Measurements from ENCODE around the gene BABAM2.
A peak's percentile ranks its signal among the peaks of the same experiment; 100 is the strongest.
"Not testable (repeated sequence)": the region's sequence is repeated elsewhere in the genome, so short reads cannot be mapped to it uniquely, and the experiment has no call there.

BABAM2 gene

GRCh38 chr2:27942612-27943547 is 52.4 kb downstream of the BABAM2 start:
- no peak for DNase-seq (ENCODE audit: low read depth in 2 of 2)

DNA sequence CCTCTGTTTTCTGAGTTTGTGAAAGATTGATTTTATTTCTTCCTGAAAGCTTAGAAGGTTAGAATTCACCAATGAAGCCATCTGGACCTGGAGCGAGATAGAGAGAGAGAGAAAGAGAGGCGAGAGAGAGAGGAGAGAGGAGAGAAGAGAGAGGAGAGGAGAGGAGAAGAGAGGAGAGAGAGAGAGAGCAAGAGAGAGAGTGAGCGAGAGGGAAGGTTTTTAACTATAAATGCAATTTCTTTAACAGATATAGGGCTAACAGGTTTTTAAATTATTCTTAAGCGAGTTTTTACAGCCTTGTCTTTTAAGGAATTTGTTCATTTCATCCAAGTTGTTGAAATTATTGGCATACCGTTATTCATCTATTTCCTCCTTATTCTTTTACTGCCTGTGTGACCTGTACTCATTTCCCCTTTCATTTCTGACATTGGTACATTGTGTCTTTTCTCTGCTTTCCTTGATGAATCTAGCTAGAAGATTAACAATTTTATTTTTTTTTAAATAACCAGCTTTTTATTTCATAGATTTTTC is 56.1 kb downstream of the BABAM2 start:
- no peak for DNase-seq (ENCODE audit: low read depth in 2 of 2)

- no peak for DNase-seq (ENCODE audit: low read depth in 2 of 2)
These were observed 61.5 kb downstream of the BABAM2 start for GRCh38 chr2:27952070-27952469.

- DNase-seq (ENCODE audit: low read depth in 2 of 2): no peak
These were observed 62.5 kb downstream of the BABAM2 start for GRCh38 chr2:27953077-27953476.

DNA sequence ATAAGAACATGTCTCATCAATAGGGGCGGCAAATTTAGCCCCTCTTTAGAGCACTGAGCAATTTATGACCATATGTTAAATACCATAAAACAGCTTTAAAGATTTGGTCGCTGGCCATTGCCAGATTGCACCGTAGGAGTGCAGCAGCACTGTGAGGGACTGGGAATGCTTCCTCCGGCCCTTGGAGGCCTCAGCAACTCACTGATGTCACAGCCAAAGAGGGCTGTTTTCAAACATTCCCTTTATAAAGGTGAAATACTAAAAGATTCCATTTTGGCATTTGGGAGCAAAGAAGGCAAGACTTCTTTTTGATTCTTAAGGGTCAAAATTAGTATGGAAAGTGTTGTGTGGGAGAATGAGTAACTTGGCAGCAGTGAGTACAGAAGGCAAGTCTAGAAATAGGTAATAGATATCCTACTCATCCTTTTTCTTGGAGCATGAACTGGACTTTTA is 63.7 kb downstream of the BABAM2 start:
- DNase-seq (ENCODE audit: low read depth in 2 of 2): no peak

DNA sequence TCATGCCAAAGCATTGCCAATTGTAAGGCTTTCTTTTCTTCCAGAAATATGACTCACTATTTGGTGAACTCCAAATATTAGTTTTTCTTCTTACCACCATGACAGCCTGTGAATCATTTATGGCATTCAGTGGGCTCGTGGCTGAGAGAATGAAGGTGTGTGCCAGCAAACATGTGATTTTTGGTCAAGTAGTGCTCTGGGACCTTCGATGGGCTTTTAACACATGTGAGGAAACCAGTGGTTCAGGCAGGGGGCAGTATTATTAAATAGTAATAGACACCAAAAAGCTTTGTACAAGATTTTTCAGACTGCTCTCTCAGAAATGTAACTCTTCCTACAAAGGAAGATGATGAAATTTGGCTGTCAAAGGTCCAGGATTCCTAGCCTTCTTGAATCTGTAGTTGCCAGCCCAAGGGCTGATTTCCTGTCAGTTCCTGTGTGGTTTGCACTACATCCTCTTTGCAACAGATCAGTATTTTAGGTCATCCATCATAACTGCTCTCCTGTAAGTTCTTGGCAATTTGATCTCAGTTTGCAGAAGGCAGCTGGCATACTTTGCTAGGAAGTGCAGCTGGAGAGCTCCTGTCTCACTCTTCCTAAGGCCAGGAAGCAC is 64.3 kb downstream of the BABAM2 start:
- DNase-seq (ENCODE audit: low read depth in 2 of 2): peak; percentile 27 to 51

- no peak for DNase-seq (ENCODE audit: low read depth in 2 of 2)
These were observed 65.0 kb downstream of the BABAM2 start for GRCh38 chr2:27955384-27956161.

GRCh38 chr2:27956888-27957287 is 66.4 kb downstream of the BABAM2 start:
- no peak for DNase-seq (ENCODE audit: low read depth in 2 of 2)

DNA sequence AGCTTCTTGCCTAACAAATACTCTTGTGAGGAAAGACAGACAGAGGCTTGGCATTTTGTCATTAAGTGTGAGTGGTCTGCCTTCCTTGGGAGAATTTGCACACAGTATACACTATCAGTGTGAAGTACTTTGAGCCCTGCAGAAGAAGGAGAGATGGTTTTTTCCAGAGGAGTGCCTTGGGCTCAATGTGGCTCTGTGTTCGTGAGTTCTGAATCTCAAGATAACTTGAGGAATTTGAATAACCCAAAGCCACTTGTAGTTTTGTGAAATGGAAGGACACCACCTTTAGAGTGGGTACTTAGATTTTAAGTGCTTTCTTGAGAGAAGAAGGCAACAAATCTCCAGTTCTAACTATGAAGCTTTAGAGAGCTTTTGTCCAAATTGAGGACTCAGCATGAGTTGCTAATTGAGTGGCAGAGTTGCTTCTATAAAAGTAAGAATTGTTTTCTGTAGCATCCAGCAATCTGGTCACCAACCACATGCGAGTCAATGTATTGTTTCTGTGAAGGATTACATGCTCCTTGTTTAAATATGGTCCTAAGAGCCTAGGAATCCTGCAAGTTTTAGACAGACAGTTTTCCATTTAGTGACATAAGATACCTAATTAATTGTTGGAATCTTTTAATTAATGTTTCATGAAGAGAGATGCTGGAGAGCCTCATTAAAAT is 68.3 kb downstream of the BABAM2 start:
- DNase-seq (ENCODE audit: low read depth in 2 of 2): no peak

DNA sequence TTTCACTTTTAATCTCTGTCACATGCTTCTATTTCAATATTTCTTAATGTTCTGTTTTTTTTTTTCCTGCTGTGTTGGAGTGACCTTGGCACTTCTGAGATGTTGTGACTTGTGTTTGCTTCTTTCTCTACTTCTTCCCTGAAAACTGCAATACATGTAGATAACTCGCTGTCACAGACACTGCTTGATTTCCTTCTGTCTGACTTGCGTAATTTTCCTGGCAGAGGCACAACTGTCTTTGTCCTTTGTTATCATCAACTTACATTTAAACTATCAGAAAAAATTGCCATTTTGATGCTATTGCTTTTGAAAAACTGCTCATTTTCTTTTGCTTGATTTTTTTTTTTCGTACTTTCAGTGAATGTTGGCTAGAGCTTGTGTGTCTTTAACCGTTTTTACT is 69.0 kb downstream of the BABAM2 start:
- DNase-seq (ENCODE audit: low read depth in 2 of 2): no peak

DNA sequence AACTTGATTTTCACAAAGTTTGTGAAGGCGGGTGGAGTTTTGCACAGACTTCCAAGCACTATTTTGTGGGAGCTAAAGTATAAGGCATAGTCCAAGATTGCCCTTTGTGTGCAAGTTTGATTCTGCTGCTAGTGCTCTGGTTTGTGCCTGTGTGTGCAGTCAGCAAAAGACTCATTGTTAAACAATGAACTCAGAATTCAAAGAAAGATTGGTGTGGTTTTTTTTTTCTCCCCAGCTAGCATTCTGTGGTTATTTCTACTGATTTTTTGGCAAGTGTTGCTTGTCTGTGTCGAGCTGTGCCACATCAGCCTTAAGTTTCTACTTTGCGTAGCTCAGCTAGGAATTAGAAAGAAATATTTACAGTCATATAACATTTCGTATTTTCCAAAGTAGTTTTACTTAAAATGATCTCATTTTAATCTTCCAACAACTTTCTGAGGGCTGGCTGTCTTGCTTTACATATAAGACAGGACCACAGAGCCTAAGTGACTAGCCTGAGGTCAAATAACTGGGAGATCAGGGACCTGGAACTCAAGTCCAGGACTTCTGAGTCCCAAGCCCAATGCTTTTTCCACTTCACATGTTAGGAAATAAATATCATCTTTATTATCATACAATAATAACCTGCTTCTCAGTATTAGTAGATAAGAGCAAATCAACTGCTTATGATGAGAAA is 69.8 kb downstream of the BABAM2 start:
- DNase-seq (ENCODE audit: low read depth in 2 of 2): no peak

GRCh38 chr2:27962006-27962405 is 71.5 kb downstream of the BABAM2 start:
- no peak for DNase-seq (ENCODE audit: low read depth in 2 of 2)

- no peak for DNase-seq (ENCODE audit: low read depth in 2 of 2)
These were observed 72.9 kb downstream of the BABAM2 start for GRCh38 chr2:27963472-27963871.

DNA sequence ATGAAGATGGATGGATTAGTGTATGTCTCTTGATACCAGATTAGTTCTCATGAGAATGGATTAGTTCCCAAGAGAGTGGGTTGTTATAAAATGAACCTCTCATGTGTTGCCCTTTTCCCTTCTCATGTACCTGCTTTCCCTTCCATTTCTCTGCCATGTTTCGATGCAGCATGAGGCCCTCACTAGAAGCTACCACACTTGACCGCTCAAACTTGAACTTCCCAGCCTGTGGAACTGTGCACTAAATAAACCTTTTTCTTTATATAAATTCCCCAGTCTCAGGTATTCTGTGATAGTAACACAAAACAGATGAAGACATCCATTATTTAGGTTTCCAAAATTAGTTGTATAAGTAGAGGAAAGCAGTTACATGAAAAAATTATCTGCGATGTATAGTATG is 73.5 kb downstream of the BABAM2 start:
- no peak for DNase-seq (ENCODE audit: low read depth in 2 of 2)

- no peak for DNase-seq (ENCODE audit: low read depth in 2 of 2)
These were observed 75.3 kb downstream of the BABAM2 start for GRCh38 chr2:27965841-27966240.

DNA sequence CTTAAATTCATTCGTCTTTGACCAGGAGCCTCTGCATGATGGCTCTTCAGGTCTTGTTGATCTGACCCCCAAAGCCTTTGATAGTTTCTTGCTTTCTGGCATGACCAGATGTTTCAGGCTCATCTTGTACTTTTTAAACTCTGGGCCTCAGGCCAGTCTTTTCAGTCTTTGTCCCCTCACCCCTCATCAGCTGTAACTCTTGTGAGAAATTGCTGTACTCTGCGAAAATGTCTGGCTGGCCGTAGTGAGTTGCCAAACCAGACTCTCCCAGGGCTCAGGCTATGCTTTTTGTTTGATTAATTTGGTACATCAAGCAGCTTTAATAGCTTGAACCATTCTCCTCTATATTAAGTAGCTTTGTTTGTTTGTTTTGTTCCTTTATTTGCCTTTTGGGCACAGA is 75.9 kb downstream of the BABAM2 start:
- DNase-seq (ENCODE audit: low read depth in 2 of 2): no peak

- no peak for DNase-seq (ENCODE audit: low read depth in 2 of 2)
These were observed 76.5 kb downstream of the BABAM2 start for GRCh38 chr2:27967076-27967475.

GRCh38 chr2:27968045-27968444 is 77.5 kb downstream of the BABAM2 start:
- DNase-seq (ENCODE audit: low read depth in 2 of 2): not testable (repeated sequence)

GRCh38 chr2:27968957-27969356 is 78.4 kb downstream of the BABAM2 start:
- DNase-seq (ENCODE audit: low read depth in 2 of 2): not testable (repeated sequence)

DNA sequence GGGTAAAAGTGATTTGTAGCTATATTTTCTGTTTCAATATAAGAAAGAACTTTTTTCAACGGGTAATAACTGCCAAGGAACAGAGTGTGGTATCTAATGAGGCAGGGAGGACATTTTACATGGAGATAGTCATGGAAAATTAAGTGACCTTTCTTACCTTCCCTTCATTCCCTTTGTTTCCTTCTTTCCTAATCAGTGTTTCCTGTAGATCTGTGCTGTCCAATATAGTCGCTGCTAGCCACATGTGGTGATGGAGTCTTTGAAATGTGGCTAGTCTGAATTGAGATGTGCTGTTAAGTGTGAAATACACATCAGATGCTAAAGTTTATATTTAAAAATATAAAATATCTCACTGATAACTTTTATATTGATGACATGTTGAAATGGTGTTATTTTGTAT is 81.8 kb downstream of the BABAM2 start:
- DNase-seq (ENCODE audit: low read depth in 2 of 2): no peak

GRCh38 chr2:27973592-27973991 is 83.1 kb downstream of the BABAM2 start:
- no peak for DNase-seq (ENCODE audit: low read depth in 2 of 2)

Data from stimulated activated CD4-positive, alpha-beta T cell treated with anti-CD3 and anti-CD28 coated beads, Interleukin-15, amount 100 ng/mL, for 48 hours (primary cell).